ENCODE data around the gene ADARB1. TPM values are rescaled to one million over a fixed set of nuclear protein-coding genes. Genes with fewer than 3 reads are reported as not detected.

ADARB1 gene
- total RNA-seq, 1 experiment from 2014 or later: 8.4 TPM

DNA sequence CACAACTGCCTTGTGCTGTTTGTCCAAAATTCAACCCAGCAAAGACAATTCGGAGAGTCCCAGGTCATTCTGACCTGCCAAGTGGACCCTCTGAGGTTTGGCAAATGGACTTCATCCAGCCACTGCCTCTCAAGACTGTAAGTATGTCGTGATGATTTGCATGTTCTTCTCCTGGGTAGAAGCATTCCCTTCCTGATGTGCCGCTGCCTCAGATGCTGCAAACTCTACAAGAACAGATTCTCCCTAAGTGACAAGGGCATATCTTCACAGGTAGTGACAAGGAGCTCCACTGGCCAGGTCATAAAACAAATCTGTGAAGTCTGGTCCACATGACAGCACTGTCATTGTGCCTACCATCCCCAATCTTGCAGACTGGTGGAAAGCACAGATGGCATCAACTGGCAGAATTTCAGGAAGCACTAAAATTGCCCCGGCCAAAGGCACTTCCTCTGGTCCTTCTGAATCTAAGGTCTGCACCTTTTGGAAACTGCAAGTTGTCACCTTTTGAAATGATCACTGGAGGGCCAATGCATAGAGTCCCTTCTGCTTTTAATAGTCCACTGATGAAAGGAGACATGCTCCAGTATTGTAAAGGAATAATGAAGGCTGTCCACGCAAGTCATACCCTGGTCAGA, 185.9 kb downstream of the ADARB1 start:
- Histone ChIP-seq H3K4me3 (no peak overlapping the region), H3K9me3 (replicated peaks) (no peaks in the 10 kb centered on the region), H3K27ac (no peak overlapping the region), H3K36me3 (peaks cover under 1% of the 10 kb centered on the region; the same call in 1 of the 2 replicates), H3K27me3 (peaks cover 7% of the 10 kb centered on the region; the same call in 1 of the 2 replicates), H3K4me1 (peaks cover 19% of the 10 kb centered on the region)
- DNase-seq: no peak

DNA sequence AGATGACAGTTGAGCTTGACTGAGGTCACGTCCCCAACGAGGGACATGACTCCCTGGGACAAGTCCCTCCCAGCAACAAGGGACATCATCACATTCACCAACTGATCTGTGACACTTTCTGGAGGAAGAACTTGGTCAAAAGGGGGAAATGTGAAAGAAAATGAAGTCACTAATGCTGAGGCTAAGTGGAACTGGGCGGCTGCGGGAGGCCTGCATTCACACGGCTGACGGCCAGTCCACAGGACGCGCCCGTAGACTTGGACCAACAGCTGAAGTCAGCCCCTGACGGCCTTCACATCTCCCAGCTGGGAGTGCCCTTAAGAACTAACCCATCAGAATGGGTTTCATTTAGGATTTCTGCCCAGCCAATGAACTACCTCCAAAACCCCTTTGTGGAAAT, 186.7 kb downstream of the ADARB1 start:
- peaks cover 7% of the 10 kb centered on the region; the same call in 1 of the 2 replicates for H3K27me3 ChIP-seq
- no peak for DNase-seq
- no peaks in the 10 kb centered on the region for H3K9me3 ChIP-seq (replicated peaks)

DNA sequence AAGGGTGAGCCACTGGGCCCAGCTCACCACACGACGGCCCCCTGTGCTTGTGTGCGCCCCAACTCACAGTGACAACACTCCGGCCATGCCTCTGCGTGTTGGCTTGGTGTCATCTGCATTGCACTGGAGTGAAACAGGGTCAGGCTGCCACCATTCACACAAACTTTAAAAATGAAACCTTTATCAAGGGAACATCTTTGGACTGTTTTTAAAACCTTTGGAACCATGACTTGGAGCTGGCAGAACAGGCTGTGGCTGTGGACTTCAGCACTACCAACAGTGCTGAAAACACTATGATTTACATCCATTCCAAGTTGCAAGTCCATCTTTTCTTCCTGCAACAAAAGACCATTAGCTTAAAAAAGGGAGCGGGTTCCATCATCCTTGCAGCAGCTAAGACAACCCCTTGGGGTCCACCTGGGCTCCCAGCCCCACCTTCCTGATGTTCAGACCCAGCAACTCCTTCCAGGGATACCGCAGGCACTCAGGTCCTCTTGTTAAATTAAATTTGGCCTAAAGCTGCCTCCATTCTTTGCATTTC, 187.7 kb downstream of the ADARB1 start:
- H3K4me1 ChIP-seq: peaks cover 9% of the 10 kb centered on the region
- DNase-seq: no peak
- H3K36me3 ChIP-seq: peaks cover 4% of the 10 kb centered on the region; the same call in 1 of the 2 replicates
- no peak overlapping the region for H3K27ac ChIP-seq
- H3K4me3 ChIP-seq: no peak overlapping the region
- peaks cover 7% of the 10 kb centered on the region; the same call in 1 of the 2 replicates for H3K27me3 ChIP-seq
- no peaks in the 10 kb centered on the region for H3K9me3 ChIP-seq (replicated peaks)

More for the DNA sequence above, 186.7 kb downstream of the ADARB1 start:
- Histone ChIP-seq H3K4me1 (peaks cover 18% of the 10 kb centered on the region), H3K4me3 (no peak overlapping the region), H3K27ac (no peak overlapping the region), H3K36me3 (peaks cover 4% of the 10 kb centered on the region; the same call in 1 of the 2 replicates)

DNA sequence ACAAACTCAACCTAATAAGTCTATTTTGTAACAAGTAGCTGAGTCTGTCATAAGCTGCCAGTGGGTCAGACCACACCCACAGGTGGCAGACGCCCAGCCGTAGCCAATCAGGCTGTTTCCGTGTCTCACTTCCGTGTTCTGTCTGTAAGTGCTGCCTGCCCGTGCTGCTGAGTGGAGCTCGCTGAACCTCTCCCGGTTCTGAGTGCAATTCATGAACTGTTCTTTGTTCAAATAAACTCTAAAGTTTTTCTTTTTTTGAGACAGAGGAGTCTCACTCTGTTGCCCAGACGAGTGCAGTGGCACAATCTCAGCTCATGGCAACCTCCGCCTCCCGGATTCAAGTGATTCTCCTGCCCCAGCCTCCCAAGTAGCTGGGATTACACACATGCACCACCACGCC, 188.2 kb downstream of the ADARB1 start:
- no peak overlapping the region for H3K4me3 ChIP-seq
- DNase-seq: no peak
- H3K27ac ChIP-seq: no peak overlapping the region
- H3K27me3 ChIP-seq: peaks cover 6% of the 10 kb centered on the region; the same call in 1 of the 2 replicates
- H3K9me3 ChIP-seq (replicated peaks): no peaks in the 10 kb centered on the region
- peaks cover 9% of the 10 kb centered on the region for H3K36me3 ChIP-seq
- peaks cover 4% of the 10 kb centered on the region for H3K4me1 ChIP-seq

DNA sequence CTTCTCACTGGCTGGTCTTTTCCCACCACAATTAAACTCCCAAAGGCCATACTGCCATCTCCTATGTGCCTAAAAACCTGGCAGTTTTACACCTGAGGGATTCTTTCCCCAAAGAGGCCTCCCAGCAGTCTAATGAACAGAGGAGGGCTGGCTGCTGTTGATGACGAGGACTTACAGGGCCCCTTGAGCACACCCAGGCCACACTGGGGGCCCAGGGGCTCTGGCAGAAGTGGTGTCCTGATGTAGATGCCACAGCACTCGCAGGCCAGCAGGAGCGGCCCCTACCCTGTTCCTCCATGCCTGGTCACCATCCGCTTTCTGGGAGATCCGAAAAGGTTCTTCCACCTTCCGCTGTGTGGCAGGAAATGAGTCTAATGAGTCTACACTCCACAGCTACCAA, 189.2 kb downstream of the ADARB1 start:
- H3K9me3 ChIP-seq (replicated peaks): no peaks in the 10 kb centered on the region
- H3K4me1 ChIP-seq: no peaks in the 10 kb centered on the region
- DNase-seq: no peak
- no peak overlapping the region for H3K4me3 ChIP-seq
- no peak overlapping the region for H3K27ac ChIP-seq
- H3K27me3 ChIP-seq: no peaks in the 10 kb centered on the region
- peaks cover 14% of the 10 kb centered on the region for H3K36me3 ChIP-seq

DNA sequence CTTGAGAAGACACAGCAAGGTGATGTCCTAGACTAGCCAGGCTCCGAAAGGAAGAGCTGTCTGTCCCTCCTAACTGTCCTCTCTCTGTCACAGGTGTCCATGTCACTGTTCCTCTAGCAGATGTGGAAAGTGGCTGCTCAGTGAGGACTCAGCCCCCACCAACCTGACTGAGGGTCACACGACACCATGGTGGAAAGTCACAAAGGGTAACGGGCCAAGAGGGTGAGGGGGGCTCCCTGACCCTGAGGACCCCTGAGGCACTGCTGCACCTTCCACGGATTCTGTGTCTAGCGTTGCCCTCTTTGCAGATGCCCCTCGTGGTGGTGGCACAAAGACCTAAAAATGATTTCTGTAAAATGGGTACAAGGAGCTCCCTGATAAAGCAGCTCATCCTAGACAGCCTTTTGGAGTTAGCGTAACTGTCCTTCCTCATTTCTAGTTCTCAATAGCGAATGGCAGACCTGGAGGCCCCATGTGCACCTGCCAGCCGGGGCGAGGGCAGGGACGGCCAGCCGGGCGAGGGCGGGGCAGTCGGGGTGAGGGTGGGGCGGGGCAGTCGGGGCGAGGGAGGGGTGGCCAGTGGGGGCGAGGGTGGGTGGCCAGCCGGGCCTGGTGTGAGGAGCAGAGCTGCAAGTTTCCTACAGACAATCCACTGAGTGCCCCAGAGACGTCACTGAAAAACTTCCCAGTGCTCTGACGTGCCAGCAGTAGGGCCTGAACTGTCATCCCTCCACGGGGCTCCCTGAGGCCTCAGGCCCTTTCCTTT, 189.9 kb downstream of the ADARB1 start:
- Histone ChIP-seq H3K36me3 (peaks cover 14% of the 10 kb centered on the region), H3K4me1 (no peaks in the 10 kb centered on the region), H3K9me3 (replicated peaks) (no peaks in the 10 kb centered on the region), H3K27ac (no peak overlapping the region), H3K27me3 (no peaks in the 10 kb centered on the region), H3K4me3 (no peak overlapping the region)
- DNase-seq: no peak

DNA sequence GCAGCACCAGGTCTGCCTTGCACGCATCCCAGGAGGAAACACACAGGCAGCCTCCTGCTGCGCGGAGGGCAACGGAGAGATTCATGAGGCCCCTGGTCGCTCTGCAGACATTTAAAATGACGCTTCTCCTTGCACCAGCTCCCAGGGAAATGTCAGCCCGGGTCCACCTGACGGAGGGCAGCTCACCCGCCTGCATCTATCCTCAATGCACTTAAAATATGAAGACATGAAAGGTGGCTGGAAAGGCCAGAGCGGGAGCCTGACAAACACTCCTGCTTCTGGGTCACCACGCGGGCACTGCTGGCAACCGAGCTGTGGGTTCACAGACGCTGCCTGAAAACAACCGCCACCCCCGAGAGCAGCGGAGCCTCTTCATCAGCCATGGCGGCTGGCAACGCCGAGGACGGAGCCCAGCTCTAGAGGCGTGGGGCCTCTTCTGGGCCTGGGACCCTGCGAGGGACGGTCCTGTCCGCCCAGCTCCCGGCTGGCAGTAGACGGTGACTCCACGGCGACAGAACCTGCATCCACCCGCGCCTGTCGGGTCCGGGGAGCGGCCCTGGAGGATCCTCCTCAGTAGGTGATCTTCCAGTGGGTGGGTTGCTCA, 190.6 kb downstream of the ADARB1 start:
- peaks cover 19% of the 10 kb centered on the region for H3K36me3 ChIP-seq
- H3K4me1 ChIP-seq: no peaks in the 10 kb centered on the region
- H3K9me3 ChIP-seq (replicated peaks): no peaks in the 10 kb centered on the region
- no peak overlapping the region for H3K27ac ChIP-seq
- H3K27me3 ChIP-seq: no peaks in the 10 kb centered on the region
- DNase-seq: no peak
- H3K4me3 ChIP-seq: no peak overlapping the region

DNA sequence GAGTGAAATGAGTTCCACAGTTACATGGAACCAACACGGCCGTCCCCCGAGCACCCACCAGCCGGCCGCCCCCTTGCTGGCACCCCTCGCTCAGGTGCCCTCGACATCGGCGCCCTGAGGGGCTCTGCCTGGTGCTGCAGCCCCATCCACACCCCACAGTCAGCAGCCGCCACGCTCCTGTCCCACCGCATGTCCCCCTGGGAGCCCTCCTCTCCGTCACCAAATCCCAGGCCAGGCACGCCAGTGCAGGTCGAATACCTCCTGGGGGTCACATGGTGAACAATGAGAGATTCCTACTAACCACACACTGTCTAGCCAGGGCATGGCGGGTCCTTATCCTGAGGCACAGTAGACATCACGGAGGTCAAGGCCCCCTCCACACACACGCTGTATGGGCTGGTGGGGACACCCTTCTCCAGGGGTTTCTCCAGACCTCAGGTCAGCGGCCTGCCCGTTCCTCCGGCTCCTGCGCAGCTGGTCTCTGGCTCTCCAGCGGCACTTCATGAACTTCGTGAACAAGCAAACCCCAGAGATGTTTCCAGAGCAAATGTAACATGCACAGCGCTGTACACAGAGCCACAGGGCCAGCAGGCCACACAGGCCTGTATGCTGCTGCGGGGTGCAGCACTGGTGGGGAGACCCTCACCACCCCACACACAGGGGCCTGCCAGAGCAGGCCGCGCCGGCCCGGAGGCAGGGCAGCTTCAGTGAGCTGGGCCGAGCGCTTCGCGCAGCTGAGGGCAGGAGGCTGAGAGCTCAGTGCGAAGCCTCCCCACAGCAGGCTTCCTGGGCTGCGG, 191.5 kb downstream of the ADARB1 start:
- Histone ChIP-seq H3K27me3 (no peaks in the 10 kb centered on the region), H3K27ac (no peak overlapping the region), H3K9me3 (replicated peaks) (peaks cover 3% of the 10 kb centered on the region), H3K4me3 (no peak overlapping the region), H3K4me1 (no peaks in the 10 kb centered on the region), H3K36me3 (peaks cover 28% of the 10 kb centered on the region)
- no peak for DNase-seq

DNA sequence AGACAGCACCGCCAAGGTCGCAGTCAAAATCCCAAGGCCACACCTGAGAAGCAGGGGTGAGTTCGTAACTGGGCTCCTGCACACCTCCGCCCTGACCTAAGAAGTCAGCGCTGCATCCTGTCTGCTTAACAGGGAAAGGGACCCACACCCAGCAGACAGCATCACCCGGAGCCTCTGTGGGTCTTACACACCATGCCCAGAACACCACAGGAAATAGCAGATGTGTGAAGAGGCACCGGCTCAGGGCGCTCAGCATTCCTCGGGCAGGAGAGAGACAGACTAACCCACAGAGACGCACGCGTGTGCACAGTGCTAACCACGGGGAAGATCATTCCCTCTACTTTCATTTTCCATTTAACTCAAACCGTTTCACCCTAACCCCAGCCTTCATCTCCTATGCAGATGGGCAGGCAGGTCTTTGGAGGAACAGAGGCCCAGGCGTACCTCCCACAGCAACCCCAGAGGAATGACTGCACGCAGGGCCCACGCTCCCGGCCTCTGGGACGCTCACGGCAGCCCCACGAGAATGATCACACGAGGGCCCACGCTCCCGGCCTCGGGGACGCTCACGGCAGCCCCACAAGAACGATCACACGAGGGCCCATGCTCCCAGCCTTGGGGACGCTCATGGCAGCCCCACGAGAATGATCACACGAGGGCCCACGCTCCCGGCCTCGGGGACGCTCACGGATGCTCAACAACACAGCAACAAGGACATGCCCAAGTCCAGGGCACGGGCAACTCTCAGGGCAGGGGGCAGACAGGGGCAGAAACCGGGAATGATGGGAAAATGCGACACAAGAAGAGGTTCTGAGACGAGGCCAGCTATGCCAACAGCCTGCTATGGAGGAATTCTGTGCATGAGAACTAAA, 192.4 kb downstream of the ADARB1 start:
- Histone ChIP-seq H3K27me3 (no peaks in the 10 kb centered on the region), H3K4me3 (no peak overlapping the region), H3K9me3 (replicated peaks) (peaks cover 11% of the 10 kb centered on the region), H3K4me1 (no peaks in the 10 kb centered on the region), H3K27ac (no peak overlapping the region), H3K36me3 (peaks cover 37% of the 10 kb centered on the region)
- DNase-seq: no peak

DNA sequence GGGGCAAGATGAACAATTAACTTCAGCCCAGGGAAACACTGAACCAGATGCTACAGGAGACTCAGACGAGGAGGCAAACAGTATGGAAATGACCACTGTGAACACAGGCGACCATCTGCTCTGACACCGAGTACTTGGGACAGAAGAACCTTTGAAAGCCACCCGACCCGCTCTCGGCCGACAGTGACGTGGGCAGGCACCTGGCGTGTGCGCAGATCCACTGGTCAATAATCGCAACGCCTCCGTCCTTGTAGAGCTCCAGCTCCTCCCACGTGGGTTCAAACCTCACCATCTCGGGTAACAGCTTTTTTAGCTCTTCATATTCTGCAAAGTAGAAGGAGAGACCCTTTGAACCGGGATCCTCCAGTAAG, 193.0 kb downstream of the ADARB1 start:
- Histone ChIP-seq H3K27ac (no peak overlapping the region), H3K9me3 (replicated peaks) (peaks cover 11% of the 10 kb centered on the region), H3K27me3 (no peaks in the 10 kb centered on the region), H3K36me3 (peaks cover 43% of the 10 kb centered on the region), H3K4me3 (no peak overlapping the region), H3K4me1 (no peaks in the 10 kb centered on the region)
- no peak for DNase-seq

DNA sequence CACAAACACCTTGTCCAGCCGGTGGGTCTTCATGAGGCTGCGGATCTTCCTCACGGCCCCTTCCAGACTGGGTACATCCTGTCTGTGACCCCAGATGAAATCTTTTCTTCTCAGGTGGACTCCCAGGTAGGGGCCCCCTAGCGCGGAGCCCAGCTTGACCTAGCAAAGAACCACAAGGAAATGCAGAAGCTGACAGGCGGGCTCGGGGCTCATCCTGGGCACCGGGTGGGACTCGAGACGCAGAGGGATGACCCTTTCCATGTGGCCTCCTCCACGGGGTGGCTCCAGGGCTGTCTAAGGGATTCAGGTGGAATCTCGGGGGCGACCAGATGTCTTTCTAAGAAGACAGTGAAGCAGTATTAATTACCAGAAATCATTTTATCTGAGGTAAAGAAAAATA, 195.5 kb downstream of the ADARB1 start:
- Histone ChIP-seq H3K27ac (no peak overlapping the region), H3K36me3 (peaks cover 65% of the 10 kb centered on the region), H3K9me3 (replicated peaks) (peaks cover 21% of the 10 kb centered on the region), H3K27me3 (no peaks in the 10 kb centered on the region), H3K4me3 (no peak overlapping the region), H3K4me1 (no peaks in the 10 kb centered on the region)
- DNase-seq: no peak

DNA sequence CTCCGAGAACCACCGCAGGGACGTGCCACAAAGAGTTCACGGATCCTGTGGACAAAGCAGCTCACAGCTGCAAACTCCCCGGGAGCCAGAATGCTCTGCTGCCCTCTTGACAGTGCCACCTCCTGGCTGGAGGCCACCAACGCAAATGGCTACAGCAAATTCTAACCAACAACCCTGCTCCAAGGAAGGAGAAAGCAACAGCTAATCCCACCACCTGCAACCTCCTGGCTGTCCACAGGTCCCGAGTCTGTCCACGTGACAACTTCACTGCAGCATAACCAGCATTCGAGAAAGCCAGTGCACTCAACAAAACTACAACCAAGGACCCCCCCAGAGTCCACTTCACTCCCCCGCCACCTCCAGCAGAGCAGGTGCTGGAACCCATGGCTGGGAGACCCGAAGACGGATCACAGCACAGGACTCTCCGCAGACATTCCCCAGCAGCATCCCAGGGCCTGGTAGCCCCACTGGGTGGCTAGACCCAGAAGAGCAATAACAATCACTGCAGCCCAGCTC, 196.0 kb downstream of the ADARB1 start:
- no peak overlapping the region for H3K4me3 ChIP-seq
- no peaks in the 10 kb centered on the region for H3K4me1 ChIP-seq
- DNase-seq: no peak
- H3K9me3 ChIP-seq (replicated peaks): peaks cover 21% of the 10 kb centered on the region
- no peak overlapping the region for H3K27ac ChIP-seq
- H3K36me3 ChIP-seq: peaks cover 69% of the 10 kb centered on the region
- no peaks in the 10 kb centered on the region for H3K27me3 ChIP-seq
